Measurements from ENCODE around the gene SLC7A14. TPM values are rescaled to one million over a fixed set of nuclear protein-coding genes. Genes with fewer than 3 reads are reported as not detected.

The SLC7A14 gene
- total and polyA plus RNA-seq, 2 of the 13 experiments (the other 11 are each of a cell fraction or from before 2014, with no cell fraction given) = not detected

DNA sequence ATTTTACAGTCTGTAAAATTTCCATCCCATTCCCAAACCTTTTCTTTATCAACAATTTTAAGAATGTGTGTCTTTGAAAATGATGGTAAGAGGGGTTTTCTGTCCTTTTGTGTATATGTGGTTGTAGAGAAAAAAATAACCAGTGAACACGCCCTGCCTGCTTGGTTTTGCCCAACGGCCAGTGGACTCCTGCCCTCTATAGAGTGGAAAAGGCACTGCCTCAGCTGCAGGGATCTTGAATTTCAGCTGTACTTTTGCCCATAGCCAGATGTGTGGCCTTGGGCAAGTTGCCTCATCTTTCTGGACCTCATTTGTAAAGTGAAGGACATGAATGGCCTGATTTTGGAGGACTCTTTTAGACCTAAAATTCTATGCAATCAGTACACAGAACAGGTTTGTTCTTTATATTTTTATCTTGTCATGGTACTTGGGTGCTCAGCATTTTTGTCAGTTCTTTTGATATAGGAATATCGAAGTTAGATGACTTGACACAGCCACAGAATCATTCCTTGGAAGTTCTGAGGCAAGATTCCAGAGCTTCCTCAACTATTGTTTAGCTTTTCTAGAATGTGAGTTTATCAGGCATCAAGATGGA, 86.2 kb downstream of the SLC7A14 start (continued):
- TF ChIP-seq ZNF407 (CRISPR knock-in tag; IDR thresholded peaks at IDR 0.05; ENCODE audit: not compliant biosample characterization) = no peak
- TF ChIP-seq ZSCAN21 (CRISPR knock-in tag; IDR thresholded peaks at IDR 0.05; ENCODE audit: borderline replicate concordance) = no peak
- TF ChIP-seq ZNF275 (CRISPR knock-in tag; IDR thresholded peaks at IDR 0.05; ENCODE audit: borderline replicate concordance) = no peak
- TF ChIP-seq ZNF44 (CRISPR knock-in tag; IDR thresholded peaks at IDR 0.05) = no peak
- TF ChIP-seq CBFB (CRISPR knock-in tag; IDR thresholded peaks at IDR 0.05) = no peak
- no peak for TF ChIP-seq ETV6 (CRISPR knock-in tag; conservative IDR thresholded peaks at IDR 0.05)
- TF ChIP-seq ELF3 (CRISPR knock-in tag; IDR thresholded peaks at IDR 0.05) = peak; percentile 30; the same call in 1 of the 2 replicates
- TF ChIP-seq MXI1 (IDR thresholded peaks at IDR 0.05; ENCODE audit: borderline replicate concordance, low read depth, low read length) = no peak
- no peak for TF ChIP-seq ZNF549 (CRISPR knock-in tag; IDR thresholded peaks at IDR 0.05)
- no peak for TF ChIP-seq ZNF468 (CRISPR knock-in tag; IDR thresholded peaks at IDR 0.05)
- no peak for TF ChIP-seq CSRNP1 (CRISPR knock-in tag; IDR thresholded peaks at IDR 0.05)
- TF ChIP-seq TSC22D2 (CRISPR knock-in tag; IDR thresholded peaks at IDR 0.05; ENCODE audit: borderline replicate concordance) = no peak
- TF ChIP-seq RELA (CRISPR knock-in tag; IDR thresholded peaks at IDR 0.05) = no peak
- no peak for TF ChIP-seq MLLT10 (CRISPR knock-in tag; IDR thresholded peaks at IDR 0.05)
- TF ChIP-seq ZNF329 (CRISPR knock-in tag; IDR thresholded peaks at IDR 0.05; ENCODE audit: low read depth) = no peak
- TF ChIP-seq TBX3 (IDR thresholded peaks at IDR 0.05; ENCODE audit: borderline replicate concordance) = no peak
- 0 out of 2 replicates have a peak, but pooled peaks have one; percentile 42 for TF ChIP-seq KAT7 (CRISPR knock-in tag; IDR thresholded peaks at IDR 0.05; ENCODE audit: borderline replicate concordance)
- TF ChIP-seq ZNF550 (CRISPR knock-in tag; IDR thresholded peaks at IDR 0.05; ENCODE audit: borderline replicate concordance) = no peak
- peak; percentile 32; the same call in 1 of the 2 replicates for TF ChIP-seq TFAP4 (IDR thresholded peaks at IDR 0.05; ENCODE audit: borderline replicate concordance, low read depth)
